ENCODE measurements around the gene NPAS3. TPM values are rescaled to one million over a fixed set of nuclear protein-coding genes. Genes with fewer than 3 reads are reported as not detected.

The NPAS3 gene
- total and polyA plus RNA-seq, 4 donors = 0.07 to 0.09 (median 0.08) TPM; not detected in 1

GRCh38 chr14:33467971-33468370, 529.3 kb downstream of the NPAS3 start (continued):
- TF ChIP-seq CTCF (IDR thresholded peaks at IDR 0.05; ENCODE audit: low read depth, low read length, missing input control) (no peak), YY1 (IDR thresholded peaks at IDR 0.05) (no peak)

GRCh38 chr14:33469898-33470297, 531.2 kb downstream of the NPAS3 start:
- H3K36me3 ChIP-seq (ENCODE audit: control insufficient read depth in 4 of 4, insufficient read depth in 3 of 4, low read depth in 1 of 4, low read length in 3 of 4) = no peaks in the 10 kb centered on the region
- no peaks in the 10 kb centered on the region for H3K4me1 ChIP-seq (ENCODE audit: control insufficient read depth in 4 of 4, insufficient read depth in 4 of 4, low read length in 3 of 4)
- peaks cover 0 to 3% (median 0%) of the 10 kb centered on the region in 4 donors for H3K9me3 ChIP-seq (ENCODE audit: control insufficient read depth in 4 of 4, low read length in 3 of 4)
- no peak overlapping the region for H3K27ac ChIP-seq (ENCODE audit: low read depth in 1 of 2, low read length in 2 of 2)
- WGBS = 33% methylated on average over 1 of the region's 1 CpG
- no peak for DNase-seq (ENCODE audit: low spot score)
- no peak overlapping the region for H3K9ac ChIP-seq (ENCODE audit: low read depth in 1 of 2, low read length in 2 of 2)
- TF ChIP-seq MAX (IDR thresholded peaks at IDR 0.05) (no peak), YY1 (IDR thresholded peaks at IDR 0.05) (no peak), JUND (IDR thresholded peaks at IDR 0.05) (no peak), ATF3 (IDR thresholded peaks at IDR 0.05) (no peak), HNF4A (conservative IDR thresholded peaks at IDR 0.05) (no peak), FOXA1 (IDR thresholded peaks at IDR 0.05) (no peak), CTCF (IDR thresholded peaks at IDR 0.05; ENCODE audit: low read depth, low read length, missing input control) (no peak), HNF4G (IDR thresholded peaks at IDR 0.05) (no peak), ZBTB33 (IDR thresholded peaks at IDR 0.05) (no peak), GABPA (IDR thresholded peaks at IDR 0.05 in 1 of 2, conservative IDR thresholded peaks at IDR 0.05 in 1 of 2) (no peak)
- no peaks in the 10 kb centered on the region for H3K27me3 ChIP-seq (ENCODE audit: control insufficient read depth in 4 of 4, insufficient read depth in 4 of 4, low read length in 3 of 4)
- H3K4me3 ChIP-seq (ENCODE audit: low read depth in 1 of 3, low read length in 3 of 3) = no peak overlapping the region

- 96% methylated on average over 6 of the region's 6 CpGs for WGBS
- no peaks in the 10 kb centered on the region for H3K4me1 ChIP-seq (ENCODE audit: control insufficient read depth in 4 of 4, insufficient read depth in 4 of 4, low read length in 3 of 4)
- H3K27ac ChIP-seq (ENCODE audit: low read depth in 1 of 2, low read length in 2 of 2) = no peak overlapping the region
- no peak for DNase-seq (ENCODE audit: low spot score)
- no peaks in the 10 kb centered on the region for H3K27me3 ChIP-seq (ENCODE audit: control insufficient read depth in 4 of 4, insufficient read depth in 4 of 4, low read length in 3 of 4)
- H3K9me3 ChIP-seq (ENCODE audit: control insufficient read depth in 4 of 4, low read length in 3 of 4) = peaks cover 0 to 3% (median 0%) of the 10 kb centered on the region in 4 donors
- H3K9ac ChIP-seq (ENCODE audit: low read depth in 1 of 2, low read length in 2 of 2) = no peak overlapping the region
- TF ChIP-seq MAX (IDR thresholded peaks at IDR 0.05) = no peak
- no peak for TF ChIP-seq RAD21 (IDR thresholded peaks at IDR 0.05)
- no peak for TF ChIP-seq TAF1 (conservative IDR thresholded peaks at IDR 0.05)
- no peak for TF ChIP-seq ZBTB33 (IDR thresholded peaks at IDR 0.05)
- no peak for TF ChIP-seq CTCF (IDR thresholded peaks at IDR 0.05; ENCODE audit: low read depth, low read length, missing input control)
- TF ChIP-seq HNF4A (conservative IDR thresholded peaks at IDR 0.05) = no peak
- no peak for TF ChIP-seq GABPA (IDR thresholded peaks at IDR 0.05 in 1 of 2, conservative IDR thresholded peaks at IDR 0.05 in 1 of 2)
- H3K36me3 ChIP-seq (ENCODE audit: control insufficient read depth in 4 of 4, insufficient read depth in 3 of 4, low read depth in 1 of 4, low read length in 3 of 4) = no peaks in the 10 kb centered on the region
- H3K4me3 ChIP-seq (ENCODE audit: low read depth in 1 of 3, low read length in 3 of 3) = no peak overlapping the region
Measured at GRCh38 chr14:33471776-33472175, 533.1 kb downstream of the NPAS3 start.

All from liver (tissue), 9 donors.